Left colon (tissue), 2 donors: ENCODE measurements around the gene AZU1. TPM values are rescaled to one million over a fixed set of nuclear protein-coding genes. Genes with fewer than 3 reads are reported as not detected.

Source experiments
- ATAC-seq: fragments of 200-7000 bp; cut with Tn5 transposase; one replicate; pipeline ENCODE4 v1.9.1; 2020; ENCODE audit warnings: mild to moderate bottlenecking, moderate library complexity
- DNase-seq, 2 donors: peaks; one replicate each; pipeline ENCODE4 v3.0.0-alpha.2; 2020
- intact Hi-C, 2 donors: fragments of 100-400 bp; cut with DNase I in 1 of 2; cut with micrococcal nuclease in 1 of 2; formaldehyde crosslinking; loops; one replicate each; pipeline versions ENCODE4 v1.11.2 to v1.14.0; 2022; cut with DNase I, micrococcal nuclease
- total RNA-seq, 2 donors: library from RNA; stranded (reverse); fragmentation: NEBNext Ultra II Directional; extraction: Animal tissue kit (Norgen Biotek cat#: 25700); gene quantifications; one replicate each; pipeline ENCODE4 v1.2.1, GENCODE V29; 2021
- donor health status: DM: no; HTN: no; CAD: no.
- donor health status: DM: yes; HTN: yes; CAD: no.

The AZU1 gene
- total RNA-seq, 2 donors from 2014 or later: not detected

DNA sequence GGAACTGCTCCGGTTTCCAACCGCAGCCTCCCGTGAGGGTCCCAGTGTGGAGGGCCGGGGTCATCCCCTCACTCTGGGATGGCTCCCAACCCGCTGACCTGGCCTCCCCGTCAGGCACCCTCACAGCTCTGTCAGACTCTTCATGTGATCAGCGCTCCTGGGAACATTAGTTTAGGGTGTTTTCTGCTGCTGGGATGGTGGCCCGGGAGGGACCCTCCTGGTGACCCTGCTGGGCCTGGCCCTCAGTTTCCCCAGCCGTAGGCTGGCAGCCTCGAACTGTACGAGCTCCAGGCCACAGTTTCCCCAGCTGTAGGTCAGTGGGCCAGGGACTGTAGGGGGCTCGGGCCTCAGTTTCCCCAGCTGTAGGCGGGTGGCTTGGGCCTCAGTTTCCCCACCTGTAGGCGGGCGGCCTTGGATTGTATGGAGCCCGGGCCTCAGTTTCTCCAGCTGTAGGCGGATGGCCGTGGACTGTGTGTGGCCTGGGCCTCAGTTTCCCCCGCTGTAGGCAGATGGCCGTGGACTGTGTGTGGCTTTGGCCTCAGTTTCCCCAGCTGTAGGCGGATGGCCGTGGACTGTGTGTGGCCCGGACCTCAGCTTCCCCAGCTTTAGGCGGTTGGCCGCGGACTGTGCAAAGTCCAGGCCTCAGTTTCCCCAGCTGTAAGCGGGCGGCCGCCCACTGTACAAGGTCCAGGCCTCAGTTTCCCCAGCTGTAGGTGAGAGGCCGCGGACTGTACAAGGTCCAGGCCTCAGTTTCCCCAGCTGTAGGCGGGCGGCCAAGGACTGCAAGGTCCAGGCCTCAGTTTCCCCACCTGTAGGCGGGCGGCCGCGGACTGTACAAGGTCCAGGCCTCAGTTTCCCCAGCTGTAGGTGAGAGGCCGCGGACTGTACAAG, 31.7 kb upstream of the AZU1 start:
- DNase-seq (peak in 1 of 2 donors; percentile 39), ATAC-seq (no peak)
- intact Hi-C loops: no loop called here

DNA sequence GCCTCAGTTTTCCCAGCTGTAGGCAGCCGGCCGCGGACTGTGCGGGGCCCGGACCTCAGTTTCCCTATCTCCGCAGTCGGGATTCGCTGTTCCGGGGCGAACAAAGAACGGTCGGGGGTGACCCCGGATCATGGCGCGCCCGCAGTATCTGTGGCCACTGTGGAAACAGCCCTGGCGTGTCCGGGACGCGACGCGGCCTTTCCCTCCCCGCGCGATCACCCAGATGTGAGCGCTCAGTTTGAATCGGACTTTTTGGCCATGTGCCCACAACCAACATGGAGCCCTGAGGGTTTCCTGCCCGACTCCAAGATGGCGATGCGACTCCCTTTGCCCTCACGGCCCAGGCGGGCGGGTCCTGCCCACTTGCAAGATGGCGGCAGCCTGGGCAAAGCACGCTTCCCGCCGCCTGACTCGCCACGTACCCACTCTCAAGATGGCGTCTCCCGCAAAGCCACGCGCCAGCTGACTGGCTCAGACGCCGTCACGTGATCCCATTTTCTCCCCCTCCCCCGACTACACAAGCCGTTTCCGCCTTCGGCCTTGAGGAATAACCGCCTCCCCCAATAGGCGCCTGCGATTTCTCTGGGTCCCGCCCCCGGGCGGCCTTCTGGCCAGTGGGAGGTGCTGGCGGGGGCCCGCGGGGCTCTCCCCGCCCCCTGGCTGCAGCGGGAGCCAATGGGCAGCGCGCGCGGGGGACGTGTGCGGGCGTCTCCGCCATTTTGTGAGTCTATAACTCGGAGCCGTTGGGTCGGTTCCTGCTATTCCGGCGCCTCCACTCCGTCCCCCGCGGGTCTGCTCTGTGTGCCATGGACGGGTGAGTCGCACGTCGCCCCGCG, 30.7 kb upstream of the AZU1 start, which contains the start of gene PTBP1:
TSS of gene PTBP1 (plus strand) at position 761 of the 836 bp plus-strand sequence. CDS start at position 807, 46 bp downstream.
- intact Hi-C loops: no loop called here
- ATAC-seq: peak; percentile 76
- DNase-seq: peak; percentile 99 to 100

DNA sequence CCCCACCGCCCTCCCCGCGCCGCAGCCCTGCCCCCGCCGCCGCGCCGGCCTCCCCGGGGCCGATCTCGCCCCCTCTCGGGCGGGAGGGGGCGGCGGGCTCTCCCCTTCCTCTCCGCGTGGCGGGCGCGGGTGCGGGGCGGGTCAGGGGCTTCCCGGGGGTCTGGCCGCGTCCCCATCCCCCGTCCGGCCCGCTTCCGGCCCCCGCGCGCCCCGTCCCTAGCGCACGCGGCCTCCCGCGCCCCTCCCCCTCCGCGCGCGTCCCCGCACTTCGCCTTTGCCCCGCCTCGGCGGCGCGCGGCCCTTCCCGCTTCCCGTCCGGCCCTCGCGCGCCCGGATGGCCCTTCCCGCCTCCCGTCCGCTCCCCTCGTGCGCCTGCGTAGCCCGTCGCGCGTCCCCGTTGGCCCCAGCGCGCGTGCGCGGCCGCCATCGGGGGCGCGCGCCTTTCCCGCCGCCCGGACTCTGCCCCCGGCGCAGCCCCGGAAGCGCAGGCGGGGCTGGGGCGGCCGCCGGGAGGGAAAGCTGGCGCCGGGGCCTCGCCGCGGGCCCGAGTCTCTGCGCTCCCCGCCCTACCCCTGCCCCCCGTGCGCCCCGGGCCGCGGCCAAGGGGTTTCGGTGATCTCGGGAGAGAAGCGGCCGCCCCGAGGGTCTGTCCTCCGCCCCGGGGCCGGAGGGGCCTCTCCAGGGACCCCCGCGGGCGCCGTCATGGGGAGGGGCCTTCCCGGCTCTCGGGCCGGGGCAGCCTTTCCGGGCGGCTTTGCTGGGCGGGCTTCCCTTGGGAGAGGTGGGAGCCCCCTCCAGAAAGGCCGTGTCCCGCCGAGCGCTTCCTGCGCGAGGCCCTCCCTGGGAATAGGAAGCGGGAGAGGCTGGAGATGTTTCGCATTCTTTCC, 29.9 kb upstream of the AZU1 start:
- DNase-seq (peak; percentile 86 to 93), ATAC-seq (peak; percentile 58)
- intact Hi-C loops: no loop called here

- ATAC-seq (peak; percentile 45), DNase-seq (peak; percentile 77 to 84)
- intact Hi-C loops: no loop called here
These were observed 29.1 kb upstream of the AZU1 start for GRCh38 chr19:798415-799075.

GRCh38 chr19:799076-799881, 28.4 kb upstream of the AZU1 start:
- DNase-seq: peak; percentile 30 to 39
- ATAC-seq: no peak
- intact Hi-C loops: no loop called here

- peak; percentile 8 for ATAC-seq
- peak; percentile 54 to 57 for DNase-seq
- intact Hi-C loops: no loop called here
These were observed 27.1 kb upstream of the AZU1 start for GRCh38 chr19:800360-801029.

DNA sequence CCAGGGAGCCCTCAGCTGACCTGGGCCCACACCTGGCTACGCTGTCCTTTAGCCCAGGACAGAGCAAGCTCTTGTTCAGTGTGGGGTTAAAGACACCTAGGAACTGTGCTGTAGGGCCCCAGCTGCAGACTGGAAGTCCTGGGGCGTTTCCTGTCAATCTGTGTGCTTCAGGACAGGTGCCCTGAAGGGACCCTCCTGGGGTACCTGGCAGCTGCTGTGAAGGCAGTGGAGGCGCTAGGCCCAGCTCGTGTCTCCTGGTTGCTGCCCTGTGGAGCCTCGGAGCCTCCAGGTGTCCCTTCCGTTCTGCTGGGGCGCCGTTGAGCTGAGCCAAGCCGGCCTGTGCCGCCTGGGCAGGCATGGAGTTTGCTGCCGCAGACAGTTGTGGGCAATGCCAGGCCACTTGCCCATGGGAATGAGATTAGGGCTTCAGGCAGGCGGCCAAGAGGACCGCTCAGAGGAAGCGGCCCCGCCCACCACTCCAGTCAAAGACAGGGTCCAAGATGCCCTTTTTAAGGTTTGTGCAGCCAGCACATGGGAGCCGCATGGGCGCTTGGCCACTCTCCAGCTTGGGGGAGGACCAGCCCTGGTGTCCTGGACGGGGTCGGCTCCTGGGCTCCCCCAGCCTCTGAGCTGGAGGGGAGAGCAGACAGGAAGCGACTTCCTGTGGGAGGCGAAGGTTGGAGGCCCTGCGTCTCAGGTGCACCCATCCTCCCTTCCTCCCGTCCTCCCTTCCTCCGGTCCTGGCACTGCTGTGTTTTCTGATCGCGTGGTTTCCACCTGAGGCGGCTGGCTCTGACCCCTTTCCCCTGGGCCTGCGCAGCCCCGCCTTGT, 26.4 kb upstream of the AZU1 start:
- peak; percentile 62 to 71 for DNase-seq
- no peak for ATAC-seq
- intact Hi-C loops: no loop called here

DNA sequence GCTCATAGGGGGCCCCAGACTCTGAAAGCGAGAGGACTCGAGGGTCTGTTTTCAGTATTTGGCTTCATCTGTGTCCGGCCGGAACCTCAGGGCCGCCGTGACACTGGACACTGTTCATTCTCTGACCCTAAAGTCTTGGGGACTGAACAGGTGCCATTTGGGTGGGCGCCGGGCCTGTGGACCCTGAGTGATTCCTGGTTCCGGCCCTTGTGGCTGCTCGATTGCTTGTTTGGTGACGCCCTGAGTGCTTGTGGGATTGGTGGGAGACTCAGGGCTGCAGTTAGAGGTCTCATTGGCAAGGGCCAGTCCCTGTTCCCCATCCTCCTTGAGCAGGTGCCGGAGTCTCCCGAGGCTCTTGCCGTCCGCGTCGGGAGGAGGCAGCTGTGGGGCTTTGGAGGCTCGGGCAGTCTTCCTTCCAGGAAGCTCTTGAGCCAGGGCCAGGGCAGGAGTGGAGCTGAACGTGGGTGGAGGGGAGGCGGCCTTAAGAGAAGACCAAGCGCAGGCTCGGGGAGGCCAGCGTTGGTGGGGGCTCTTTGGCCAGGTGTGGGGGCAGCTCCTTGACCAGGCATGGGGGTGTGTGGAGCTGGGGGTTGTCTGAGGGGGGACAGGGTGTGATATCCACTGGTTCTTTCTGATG, 25.7 kb upstream of the AZU1 start:
- DNase-seq: peak in 1 of 2 donors; percentile 37
- intact Hi-C loops: no loop called here
- ATAC-seq: no peak

GRCh38 chr19:802498-803098, 25.0 kb upstream of the AZU1 start:
- DNase-seq: no peak
- intact Hi-C loops: no loop called here

DNA sequence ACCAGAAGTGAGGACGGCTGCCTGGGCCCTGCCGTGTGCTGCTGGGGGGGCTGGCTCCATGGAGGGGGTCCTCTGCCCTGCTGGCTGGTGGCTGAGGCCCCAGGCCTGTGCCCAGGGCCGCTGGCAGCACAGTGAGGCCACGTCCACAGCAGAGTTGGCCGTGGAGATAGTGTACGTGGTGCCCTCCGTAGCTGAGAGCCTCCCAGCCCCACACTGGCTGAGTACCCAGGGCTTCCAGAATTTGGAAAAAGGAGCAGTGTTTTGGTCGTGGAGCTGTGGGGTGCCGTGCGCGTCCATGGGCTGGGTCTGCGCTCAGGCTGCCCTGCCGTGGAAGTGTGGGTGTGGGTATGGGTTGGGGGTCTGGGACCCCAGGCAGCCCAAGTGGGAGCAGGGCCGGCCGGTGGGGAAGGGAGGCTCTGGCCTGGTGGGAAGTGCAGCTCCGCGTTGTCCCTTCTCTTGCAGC, 24.5 kb upstream of the AZU1 start:
- no peak for ATAC-seq
- intact Hi-C loops: no loop called here
- DNase-seq: peak in 1 of 2 donors; percentile 23

More at GRCh38 chr19:802498-803098, 25.0 kb upstream of the AZU1 start:
- ATAC-seq: no peak

DNA sequence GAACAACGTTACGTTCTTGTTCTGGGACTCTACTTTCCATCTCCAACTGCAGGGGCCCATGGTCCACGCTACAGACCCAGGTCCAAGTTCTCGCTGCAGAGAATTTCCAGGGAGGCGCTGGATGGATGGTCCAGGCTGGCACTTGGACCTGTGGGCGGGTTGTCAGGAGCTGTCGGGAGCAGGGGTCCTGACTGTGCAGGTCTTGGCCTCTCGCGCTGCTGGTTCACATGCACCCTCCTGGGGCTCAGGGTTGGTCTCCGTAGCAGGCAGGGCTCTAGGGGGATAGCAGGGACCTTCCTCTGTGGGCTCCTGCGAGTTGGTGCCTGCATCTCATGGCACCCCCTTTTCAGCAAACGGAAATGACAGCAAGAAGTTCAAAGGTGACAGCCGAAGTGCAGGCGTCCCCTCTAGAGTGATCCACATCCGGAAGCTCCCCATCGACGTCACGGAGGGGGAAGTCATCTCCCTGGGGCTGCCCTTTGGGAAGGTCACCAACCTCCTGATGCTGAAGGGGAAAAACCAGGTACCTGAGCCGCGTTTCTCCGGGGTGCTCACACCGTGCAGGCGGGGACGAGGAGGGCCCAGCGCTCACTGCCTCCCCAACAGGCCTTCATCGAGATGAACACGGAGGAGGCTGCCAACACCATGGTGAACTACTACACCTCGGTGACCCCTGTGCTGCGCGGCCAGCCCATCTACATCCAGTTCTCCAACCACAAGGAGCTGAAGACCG, 23.8 kb upstream of the AZU1 start:
- no peak for DNase-seq
- no peak for ATAC-seq
- intact Hi-C loops: no loop called here

- intact Hi-C loops: no loop called here
- no peak for ATAC-seq
- no peak for DNase-seq
These were observed 23.0 kb upstream of the AZU1 start for GRCh38 chr19:804419-805165.

DNA sequence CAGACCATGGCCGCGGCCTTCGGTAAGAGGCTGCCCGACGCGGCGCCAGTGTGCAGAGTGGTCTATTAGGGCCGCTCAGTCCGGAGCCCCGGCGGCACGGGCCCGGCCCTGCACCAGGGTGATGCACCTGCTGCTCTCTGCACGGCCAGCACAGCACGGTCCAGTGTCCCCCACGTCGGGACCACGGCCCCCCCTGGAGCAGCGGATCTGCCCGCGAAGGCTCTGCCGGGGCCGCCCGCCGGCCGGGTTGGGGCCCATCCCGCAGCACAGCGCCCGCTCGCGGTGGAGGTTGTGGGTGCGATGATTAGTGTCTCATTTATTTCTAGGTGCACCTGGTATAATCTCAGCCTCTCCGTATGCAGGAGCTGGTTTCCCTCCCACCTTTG, 22.5 kb upstream of the AZU1 start:
- ATAC-seq (no peak), DNase-seq (no peak)
- intact Hi-C loops: no loop called here
